GM21447 (cell line): ENCODE data around the gene NPEPL1.
"Not testable (repeated sequence)": the region's sequence is repeated elsewhere in the genome, so short reads cannot be mapped to it uniquely, and the experiment has no call there.

Source experiments
- ATAC-seq: cut with Tn5 transposase; IDR thresholded peaks from one replicate; pipeline ENCODE4 v1.9.1; 2021; ENCODE audit not compliant: unreplicated experiment

NPEPL1 gene

GRCh38 chr20:58755766-58756449 lies 63.3 kb downstream of the NPEPL1 start:
- no peak for ATAC-seq

- ATAC-seq, result no peak
Measured at GRCh38 chr20:58756450-58756775, 63.8 kb downstream of the NPEPL1 start.

GRCh38 chr20:58757647-58758046 lies 65.0 kb downstream of the NPEPL1 start:
- not testable (repeated sequence) for ATAC-seq

GRCh38 chr20:58759947-58760346 lies 67.3 kb downstream of the NPEPL1 start:
- no peak for ATAC-seq

GRCh38 chr20:58760856-58761255 lies 68.3 kb downstream of the NPEPL1 start:
- ATAC-seq, result no peak

GRCh38 chr20:58762120-58762519 lies 69.5 kb downstream of the NPEPL1 start:
- ATAC-seq, result no peak

- no peak for ATAC-seq
Measured at GRCh38 chr20:58763076-58763475, 70.5 kb downstream of the NPEPL1 start.
